ENCODE measurements around the gene MCHR2.

Gene MCHR2

GRCh38 chr6:99993533-99994251 is at the start of gene MCHR2:
Gene MCHR2, minus strand, starts transcription at chr6:99994223. Its CDS starts 38,076 bp downstream, at chr6:99956147.
- TF ChIP-seq MAX (IDR thresholded peaks at IDR 0.05): no peak
- TF ChIP-seq RAD21 (IDR thresholded peaks at IDR 0.05; ENCODE audit: low read depth): no peak
- no peak for TF ChIP-seq REST (IDR thresholded peaks at IDR 0.05; ENCODE audit: low read depth)
- no peak for TF ChIP-seq ZBTB7A (IDR thresholded peaks at IDR 0.05; ENCODE audit: low read depth)
- no peak for TF ChIP-seq CREB1 (IDR thresholded peaks at IDR 0.05; ENCODE audit: low read depth)
- TF ChIP-seq EGR1 (IDR thresholded peaks at IDR 0.05): no peak
- no peak for TF ChIP-seq USF1 (IDR thresholded peaks at IDR 0.05)
- no peak for TF ChIP-seq TAF1 (IDR thresholded peaks at IDR 0.05; ENCODE audit: low read depth)

GRCh38 chr6:100035873-100036653 is 42.0 kb upstream of the MCHR2 start:
- TF ChIP-seq CREB1 (IDR thresholded peaks at IDR 0.05; ENCODE audit: low read depth): no peak
- no peak for TF ChIP-seq NFIC (IDR thresholded peaks at IDR 0.05)
- no peak for TF ChIP-seq CEBPB (IDR thresholded peaks at IDR 0.05)
- no peak for TF ChIP-seq YY1 (IDR thresholded peaks at IDR 0.05; ENCODE audit: low read depth)
- no peak for TF ChIP-seq USF1 (IDR thresholded peaks at IDR 0.05)
- no peak for TF ChIP-seq MAX (IDR thresholded peaks at IDR 0.05)
- no peak for TF ChIP-seq TCF12 (IDR thresholded peaks at IDR 0.05; ENCODE audit: low read depth)

GRCh38 chr6:100023798-100024197 is 29.8 kb upstream of the MCHR2 start:
- TF ChIP-seq TEAD4 (IDR thresholded peaks at IDR 0.05) (no peak), REST (IDR thresholded peaks at IDR 0.05; ENCODE audit: low read depth) (no peak), CEBPB (IDR thresholded peaks at IDR 0.05) (no peak), TCF12 (IDR thresholded peaks at IDR 0.05; ENCODE audit: low read depth) (no peak), YY1 (IDR thresholded peaks at IDR 0.05; ENCODE audit: low read depth) (no peak), TAF1 (IDR thresholded peaks at IDR 0.05; ENCODE audit: low read depth) (no peak), EP300 (IDR thresholded peaks at IDR 0.05; ENCODE audit: borderline replicate concordance) (no peak), USF1 (IDR thresholded peaks at IDR 0.05) (no peak), FOXM1 (IDR thresholded peaks at IDR 0.05; ENCODE audit: borderline replicate concordance, low read depth) (no peak), CREB1 (IDR thresholded peaks at IDR 0.05; ENCODE audit: low read depth) (no peak), NFIC (IDR thresholded peaks at IDR 0.05) (no peak), MAX (IDR thresholded peaks at IDR 0.05) (no peak)

- TF ChIP-seq RAD21 (IDR thresholded peaks at IDR 0.05; ENCODE audit: low read depth) (no peak), ZBTB7A (IDR thresholded peaks at IDR 0.05; ENCODE audit: low read depth) (no peak), YY1 (IDR thresholded peaks at IDR 0.05; ENCODE audit: low read depth) (no peak), NFIC (IDR thresholded peaks at IDR 0.05) (no peak)
Measured at GRCh38 chr6:100022847-100023246, 28.8 kb upstream of the MCHR2 start.

- no peak for TF ChIP-seq MAX (IDR thresholded peaks at IDR 0.05)
- TF ChIP-seq FOXM1 (IDR thresholded peaks at IDR 0.05; ENCODE audit: borderline replicate concordance, low read depth): no peak
- no peak for TF ChIP-seq TEAD4 (IDR thresholded peaks at IDR 0.05)
- TF ChIP-seq RAD21 (IDR thresholded peaks at IDR 0.05; ENCODE audit: low read depth): no peak
- no peak for TF ChIP-seq CREB1 (IDR thresholded peaks at IDR 0.05; ENCODE audit: low read depth)
- TF ChIP-seq REST (IDR thresholded peaks at IDR 0.05; ENCODE audit: low read depth): no peak
- TF ChIP-seq CEBPB (IDR thresholded peaks at IDR 0.05): no peak
- no peak for TF ChIP-seq NFIC (IDR thresholded peaks at IDR 0.05)
- TF ChIP-seq EP300 (IDR thresholded peaks at IDR 0.05; ENCODE audit: borderline replicate concordance): no peak
- no peak for TF ChIP-seq EGR1 (IDR thresholded peaks at IDR 0.05)
- TF ChIP-seq ZBTB7A (IDR thresholded peaks at IDR 0.05; ENCODE audit: low read depth): no peak
- no peak for TF ChIP-seq YY1 (IDR thresholded peaks at IDR 0.05; ENCODE audit: low read depth)
- no peak for TF ChIP-seq USF1 (IDR thresholded peaks at IDR 0.05)
Measured at GRCh38 chr6:100008857-100009256, 14.8 kb upstream of the MCHR2 start.
